Muscle layer of duodenum (tissue), 2 donors: ENCODE results near the gene TRMT11.
"Not testable (repeated sequence)": the region's sequence is repeated elsewhere in the genome, so short reads cannot be mapped to it uniquely, and the experiment has no call there.

Source experiments
- H3K27ac ChIP-seq: one replicate; pipeline ENCODE4 v1.7.0; 2013; ENCODE audit warnings: mild to moderate bottlenecking, low read length
- H3K27me3 ChIP-seq: one replicate; pipeline ENCODE4 v1.7.0; 2013; ENCODE audit warnings: low read depth, mild to moderate bottlenecking, control low read depth, low read length
- H3K36me3 ChIP-seq, 2 donors: one replicate each; pipeline ENCODE4 v1.7.0; 2013; ENCODE audit warnings: low read length in 2 of 2, control low read depth in 1 of 2, mild to moderate bottlenecking in 1 of 2; ENCODE audit not compliant: insufficient read depth in 2 of 2, control insufficient read depth in 1 of 2
- H3K4me1 ChIP-seq, 2 donors: one replicate each; pipeline ENCODE4 v1.7.0; 2013; ENCODE audit warnings: low read length in 2 of 2, mild to moderate bottlenecking in 2 of 2, control low read depth in 1 of 2, moderate library complexity in 1 of 2; ENCODE audit not compliant: insufficient read depth in 2 of 2, control insufficient read depth in 1 of 2
- H3K4me3 ChIP-seq, 2 donors: one replicate each; pipeline ENCODE4 v1.7.0; 2013; ENCODE audit warnings: low read length in 2 of 2, low read depth in 1 of 2, mild to moderate bottlenecking in 1 of 2
- H3K9me3 ChIP-seq, 2 donors: one replicate each; pipeline ENCODE4 v1.7.0; 2013; ENCODE audit warnings: low read length in 2 of 2, control low read depth in 1 of 2, mild to moderate bottlenecking in 1 of 2; ENCODE audit not compliant: control insufficient read depth in 1 of 2
- donor health status: healthy.

Gene TRMT11

DNA sequence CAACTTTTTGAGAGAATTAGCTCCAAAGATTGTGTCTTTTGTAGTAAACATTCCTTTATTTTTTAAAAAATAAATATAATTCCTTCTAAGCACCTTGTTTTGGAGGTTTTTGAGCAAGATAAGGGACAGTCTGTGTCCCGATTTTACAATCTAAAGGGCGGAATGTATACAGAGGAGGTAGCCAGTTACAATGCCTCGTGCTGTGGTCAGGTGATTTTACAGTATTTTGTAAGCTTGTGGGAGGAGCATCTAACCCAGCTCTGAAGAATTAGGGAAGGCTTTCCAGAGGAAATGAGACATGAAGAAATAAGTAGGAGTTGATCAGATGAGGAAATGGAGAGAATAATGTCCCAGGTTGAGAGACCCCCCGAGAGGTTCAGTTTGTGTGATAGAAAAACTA, 28.5 kb upstream of the TRMT11 start:
- peak overlapping the region; percentile 84 to 91 for H3K4me3 ChIP-seq
- H3K27ac ChIP-seq: peak overlapping the region; percentile 81

DNA sequence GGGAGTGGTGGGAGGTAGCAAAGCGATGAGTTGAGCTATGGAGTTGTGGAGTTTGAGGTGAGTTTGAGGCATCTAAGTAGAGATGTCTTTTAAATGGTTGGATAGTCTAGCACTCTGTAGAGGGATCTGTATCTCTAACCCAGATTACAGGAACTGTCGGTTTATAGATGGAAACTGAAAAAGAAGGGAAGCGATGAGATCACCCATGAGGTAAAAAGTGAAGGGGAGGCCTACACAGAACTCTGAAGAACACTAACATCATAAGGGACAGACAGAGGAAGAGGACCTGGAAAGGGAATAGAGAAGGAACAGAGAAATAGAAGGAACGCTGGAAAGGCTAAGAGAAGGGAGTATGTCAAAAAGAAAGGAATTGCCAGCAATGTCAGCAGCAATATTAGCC, 27.3 kb upstream of the TRMT11 start:
- Histone ChIP-seq H3K27ac (no peak overlapping the region), H3K27me3 (no peaks in the 10 kb centered on the region)

More for the DNA sequence above, 28.5 kb upstream of the TRMT11 start:
- Histone ChIP-seq H3K27me3 (no peaks in the 10 kb centered on the region), H3K4me1 (peaks cover 15 to 22% of the 10 kb centered on the region in 2 donors), H3K9me3 (no peaks in the 10 kb centered on the region), H3K36me3 (no peaks in the 10 kb centered on the region)

DNA sequence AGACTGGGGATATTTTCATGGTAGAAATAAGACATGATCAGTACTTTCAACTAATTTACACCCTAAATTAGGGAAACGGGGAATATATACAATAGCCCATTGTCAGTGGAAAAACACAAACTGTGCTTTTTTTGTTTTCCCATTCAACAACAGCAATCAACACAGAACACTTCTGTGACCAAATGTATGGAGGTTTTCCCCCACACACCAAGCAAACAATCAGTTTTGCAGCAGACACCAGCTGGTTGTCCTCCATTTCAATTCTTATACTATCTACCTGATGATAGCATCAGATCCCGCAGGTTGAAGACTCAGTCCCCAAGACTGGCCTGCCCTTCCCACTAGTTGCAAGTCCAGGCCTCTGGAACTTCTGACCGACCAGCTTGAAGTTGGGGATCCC, 25.2 kb upstream of the TRMT11 start:
- peaks cover 14 to 19% of the 10 kb centered on the region in 2 donors for H3K4me1 ChIP-seq
- no peak overlapping the region for H3K27ac ChIP-seq

More for the DNA sequence above, 27.3 kb upstream of the TRMT11 start:
- Histone ChIP-seq H3K4me1 (peaks cover 15 to 22% of the 10 kb centered on the region in 2 donors), H3K4me3 (no peak overlapping the region), H3K36me3 (no peaks in the 10 kb centered on the region), H3K9me3 (no peaks in the 10 kb centered on the region)

DNA sequence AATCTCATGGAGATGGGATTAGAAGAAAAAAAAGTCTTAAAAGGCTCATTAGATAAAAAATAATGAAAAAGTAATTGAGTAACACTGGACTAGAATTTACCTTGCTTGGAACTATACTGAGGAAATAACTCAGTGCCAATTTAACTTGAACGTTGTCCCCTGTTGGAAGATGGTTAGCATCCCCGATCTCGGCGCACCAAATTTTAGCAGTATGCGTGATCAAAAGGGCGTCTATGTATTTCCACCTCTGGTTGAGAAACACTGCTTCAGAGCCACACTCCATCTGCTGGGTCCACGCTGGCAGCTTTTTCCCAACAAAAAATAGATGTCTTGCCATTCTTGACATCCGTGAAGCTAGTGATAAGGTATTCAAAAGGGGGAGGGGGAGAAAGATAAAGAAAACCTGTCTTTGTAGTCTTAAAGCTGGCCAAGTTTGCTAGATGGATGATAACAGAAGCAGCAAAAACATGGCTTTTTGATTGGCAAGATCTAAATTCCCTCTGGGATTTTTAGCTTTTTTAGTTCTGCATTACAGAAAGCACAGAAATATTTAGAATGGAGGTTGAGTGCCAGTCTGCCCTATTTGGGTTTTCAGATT, 23.3 kb upstream of the TRMT11 start:
- Histone ChIP-seq H3K4me3 (no peak overlapping the region), H3K27ac (no peak overlapping the region)

More for the DNA sequence above, 25.2 kb upstream of the TRMT11 start:
- Histone ChIP-seq H3K9me3 (no peaks in the 10 kb centered on the region), H3K36me3 (no peaks in the 10 kb centered on the region), H3K4me3 (no peak overlapping the region), H3K27me3 (no peaks in the 10 kb centered on the region)

DNA sequence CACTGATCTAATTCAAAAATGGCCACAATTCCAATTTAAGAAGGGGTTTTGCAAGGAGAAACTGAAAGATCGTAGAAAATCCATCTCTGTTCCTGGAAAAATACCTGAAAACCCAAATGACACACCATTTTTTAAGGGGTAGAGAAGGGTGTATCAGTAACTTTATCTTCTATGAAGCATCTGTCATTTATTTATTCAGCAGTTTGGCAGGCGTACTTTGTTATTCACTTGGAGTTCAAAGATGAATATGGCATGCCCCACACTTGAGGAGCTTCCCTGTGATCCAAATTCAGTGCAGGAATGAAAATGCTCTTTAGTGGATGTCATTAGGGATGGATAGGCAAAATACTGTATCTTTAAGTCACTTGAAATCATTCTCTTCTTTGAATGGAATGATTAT, 22.5 kb upstream of the TRMT11 start:
- Histone ChIP-seq H3K36me3 (peaks cover 7 to 8% of the 10 kb centered on the region in 2 donors), H3K27me3 (no peaks in the 10 kb centered on the region), H3K9me3 (no peaks in the 10 kb centered on the region), H3K27ac (no peak overlapping the region), H3K4me3 (no peak overlapping the region), H3K4me1 (peaks cover 4% of the 10 kb centered on the region in 2 donors)

More for the DNA sequence above, 23.3 kb upstream of the TRMT11 start:
- Histone ChIP-seq H3K27me3 (no peaks in the 10 kb centered on the region), H3K9me3 (no peaks in the 10 kb centered on the region), H3K4me1 (peaks cover 11 to 12% of the 10 kb centered on the region in 2 donors), H3K36me3 (peaks cover 2 to 6% of the 10 kb centered on the region in 2 donors)

DNA sequence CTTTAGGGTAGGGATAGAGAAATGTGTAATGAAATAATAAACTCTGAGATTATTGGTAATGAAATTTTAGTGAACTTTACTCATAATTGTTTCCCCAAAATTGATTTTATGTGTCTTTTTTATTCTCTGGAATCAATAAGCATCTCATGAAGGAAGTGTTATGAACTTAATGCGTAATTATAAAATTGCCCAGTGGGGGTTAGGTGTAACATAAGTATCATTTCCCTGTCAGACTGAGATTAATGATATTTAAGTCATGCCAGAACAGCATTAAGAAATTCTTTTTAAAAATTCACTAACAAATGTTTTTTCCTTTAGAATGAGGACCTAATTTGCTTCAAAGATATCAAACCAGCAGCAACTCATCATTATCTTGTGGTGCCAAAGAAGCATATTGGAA, 19.8 kb upstream of the TRMT11 start:
- Histone ChIP-seq H3K9me3 (no peaks in the 10 kb centered on the region), H3K27ac (no peak overlapping the region), H3K4me1 (peaks cover 0 to 3% of the 10 kb centered on the region in 2 donors), H3K27me3 (no peaks in the 10 kb centered on the region), H3K4me3 (no peak overlapping the region), H3K36me3 (peaks cover 7 to 8% of the 10 kb centered on the region in 2 donors)

DNA sequence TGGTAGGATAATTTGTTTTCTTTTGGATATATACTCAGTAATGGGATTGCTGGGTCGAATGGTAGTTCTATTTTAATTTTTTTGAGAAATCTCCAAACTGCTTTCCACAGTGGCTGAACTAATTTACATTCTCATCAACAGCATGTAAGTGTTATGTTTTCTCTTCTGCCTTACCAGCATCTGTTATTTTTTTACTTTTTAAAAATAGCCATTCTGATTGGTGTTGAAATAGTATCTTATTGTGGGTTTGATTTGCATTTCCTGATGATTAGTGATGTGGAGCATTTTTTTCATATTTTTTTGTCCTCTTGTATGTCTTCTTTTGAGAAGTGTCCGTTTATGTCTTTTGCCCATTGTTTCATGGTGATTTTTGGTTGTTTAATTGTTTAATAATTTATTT, 17.8 kb upstream of the TRMT11 start:
- Histone ChIP-seq H3K27ac (no peak overlapping the region), H3K27me3 (no peaks in the 10 kb centered on the region), H3K9me3 (no peaks in the 10 kb centered on the region), H3K4me3 (no peak overlapping the region), H3K4me1 (peaks cover 0 to 3% of the 10 kb centered on the region in 2 donors), H3K36me3 (peaks cover 8 to 14% of the 10 kb centered on the region in 2 donors)

DNA sequence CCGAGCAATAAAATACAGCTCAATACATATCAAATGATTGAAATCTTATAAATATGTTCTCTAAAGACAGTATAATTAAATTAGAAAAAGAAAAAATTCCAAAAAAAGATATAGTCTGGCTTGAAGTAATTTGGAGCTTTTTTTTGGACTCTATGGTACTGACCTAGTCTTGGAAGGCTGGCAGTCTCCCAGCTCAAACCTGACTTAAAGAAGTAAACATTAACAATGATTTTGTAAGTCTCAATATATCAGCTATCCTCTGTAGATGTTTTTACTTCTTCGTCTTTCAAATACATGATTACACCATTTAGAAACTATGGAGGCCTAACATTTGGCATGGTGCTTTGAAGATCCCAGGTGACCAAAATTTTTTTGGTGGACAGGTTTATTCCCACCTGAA, 15.6 kb upstream of the TRMT11 start:
- Histone ChIP-seq H3K36me3 (peaks cover 12 to 23% of the 10 kb centered on the region in 2 donors), H3K4me1 (no peaks in the 10 kb centered on the region), H3K27me3 (no peaks in the 10 kb centered on the region), H3K4me3 (no peak overlapping the region), H3K9me3 (no peaks in the 10 kb centered on the region), H3K27ac (no peak overlapping the region)

DNA sequence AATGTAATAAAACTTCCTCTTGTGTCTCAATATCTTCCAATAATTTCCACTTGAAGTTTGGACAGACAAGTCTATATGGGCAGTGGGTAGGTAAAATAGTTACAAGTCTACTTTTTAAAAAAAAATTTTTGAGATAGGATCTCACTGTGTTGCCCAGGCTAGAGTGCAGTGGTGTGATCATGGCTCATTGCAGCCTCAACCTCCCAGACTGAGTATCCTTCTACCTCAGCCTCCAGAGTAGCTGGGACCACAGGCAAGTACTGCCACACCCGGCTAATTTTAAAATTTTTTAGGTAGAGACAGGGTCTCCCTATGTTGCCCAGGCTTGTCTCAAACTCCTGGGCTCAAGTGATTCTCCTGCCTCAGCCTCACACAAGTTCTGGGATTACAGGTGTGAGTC, 13.9 kb upstream of the TRMT11 start:
- not testable (repeated sequence) for H3K27me3 ChIP-seq, H3K9me3 ChIP-seq, H3K4me1 ChIP-seq, H3K4me3 ChIP-seq, H3K27ac ChIP-seq
- H3K36me3 ChIP-seq: peaks cover 12 to 23% of the 10 kb centered on the region in 2 donors

DNA sequence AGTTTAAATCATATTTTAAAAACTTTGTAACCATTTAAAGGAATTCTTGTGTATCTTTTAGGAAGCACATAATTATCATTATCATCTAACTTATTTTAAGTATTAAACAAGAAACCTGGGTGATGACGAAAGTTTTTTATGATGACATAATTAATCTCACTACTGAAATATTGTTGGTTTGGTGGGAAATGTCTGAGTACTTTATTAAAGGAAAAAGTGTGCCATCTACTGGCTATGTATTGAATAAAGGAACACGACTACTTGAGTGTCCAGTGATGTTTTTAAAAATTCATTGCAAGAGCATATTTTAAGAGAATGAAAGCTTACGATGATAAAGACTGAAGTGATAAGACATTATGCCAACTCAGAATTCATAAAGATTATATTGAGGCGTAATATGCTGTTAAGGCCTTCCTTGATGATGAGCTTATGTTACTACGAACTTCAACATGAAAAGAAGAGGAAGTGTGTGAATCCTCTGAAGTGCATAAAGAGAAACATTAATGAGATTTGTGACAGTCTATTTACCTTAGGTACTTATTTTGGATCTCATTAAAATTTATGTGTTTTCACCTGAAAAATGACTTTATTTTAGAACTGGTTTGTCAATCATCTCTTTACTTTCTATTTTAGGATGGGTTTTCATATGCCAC, 12.0 kb upstream of the TRMT11 start:
- H3K4me1 ChIP-seq: no peaks in the 10 kb centered on the region

DNA sequence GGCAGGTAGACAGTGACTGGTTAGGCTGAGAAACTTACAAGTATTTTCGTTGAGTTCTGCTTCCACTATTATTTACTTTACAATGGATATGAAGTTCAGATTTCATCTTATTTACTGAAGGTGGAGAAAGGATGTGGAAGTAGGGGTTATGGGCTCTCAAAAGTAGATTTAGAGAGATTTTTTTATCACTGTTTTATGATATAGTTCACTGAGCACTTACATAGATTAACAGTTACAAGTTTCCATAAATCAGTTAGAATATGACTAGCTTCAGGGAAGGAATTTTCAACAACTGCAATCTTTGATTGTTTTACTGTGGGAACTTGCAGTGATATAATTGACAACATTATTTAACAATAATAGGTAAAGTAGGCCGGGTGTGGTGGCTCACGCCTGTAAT, 7.2 kb upstream of the TRMT11 start:
- Histone ChIP-seq H3K4me1 (no peaks in the 10 kb centered on the region), H3K27ac (no peak overlapping the region), H3K9me3 (no peaks in the 10 kb centered on the region), H3K27me3 (no peaks in the 10 kb centered on the region), H3K4me3 (no peak overlapping the region), H3K36me3 (peaks cover 4 to 9% of the 10 kb centered on the region in 2 donors)

More for the DNA sequence above, 12.0 kb upstream of the TRMT11 start:
- Histone ChIP-seq H3K36me3 (peaks cover 4 to 16% of the 10 kb centered on the region in 2 donors), H3K27me3 (no peaks in the 10 kb centered on the region), H3K4me3 (no peak overlapping the region), H3K27ac (no peak overlapping the region), H3K9me3 (no peaks in the 10 kb centered on the region)
